Measurements from ENCODE around the gene DIS3L2.

DNA sequence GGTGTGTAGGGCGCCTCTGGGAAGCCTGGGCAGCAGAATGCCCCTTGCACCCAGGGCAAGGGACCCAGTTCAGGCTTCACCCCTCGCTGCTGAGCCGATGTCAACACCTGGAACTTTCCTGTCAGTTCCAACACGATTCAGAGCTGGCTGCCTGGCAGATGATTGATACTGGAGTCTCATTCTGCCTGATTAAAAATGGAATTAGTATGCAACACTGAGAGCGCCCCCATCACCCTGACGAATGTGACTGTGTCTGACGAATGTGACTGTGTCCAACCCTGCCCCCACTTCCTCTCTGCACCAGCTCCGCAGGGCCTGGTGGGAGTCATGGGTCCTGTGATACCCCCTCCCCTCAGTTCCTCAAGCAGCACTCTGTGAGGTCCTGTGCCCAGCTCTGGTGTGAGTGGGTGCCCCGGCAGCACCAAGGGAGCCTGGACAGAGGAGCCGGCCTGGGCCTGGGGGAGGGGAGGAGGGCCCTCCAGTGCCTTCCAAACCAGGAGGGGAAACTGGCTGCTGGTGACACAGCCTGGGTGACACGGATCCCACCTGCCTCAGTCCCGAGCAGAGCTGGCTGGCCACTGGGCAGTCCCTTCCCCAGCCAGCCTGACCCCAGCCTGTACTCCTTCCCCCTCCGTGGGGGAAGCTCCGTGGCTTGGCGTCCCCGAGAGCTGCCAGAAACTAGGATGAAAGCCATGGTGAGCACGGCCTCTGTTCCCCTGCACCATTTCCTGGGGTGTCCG, 375.6 kb downstream of the DIS3L2 start:
- TF ChIP-seq, protein P1, sequence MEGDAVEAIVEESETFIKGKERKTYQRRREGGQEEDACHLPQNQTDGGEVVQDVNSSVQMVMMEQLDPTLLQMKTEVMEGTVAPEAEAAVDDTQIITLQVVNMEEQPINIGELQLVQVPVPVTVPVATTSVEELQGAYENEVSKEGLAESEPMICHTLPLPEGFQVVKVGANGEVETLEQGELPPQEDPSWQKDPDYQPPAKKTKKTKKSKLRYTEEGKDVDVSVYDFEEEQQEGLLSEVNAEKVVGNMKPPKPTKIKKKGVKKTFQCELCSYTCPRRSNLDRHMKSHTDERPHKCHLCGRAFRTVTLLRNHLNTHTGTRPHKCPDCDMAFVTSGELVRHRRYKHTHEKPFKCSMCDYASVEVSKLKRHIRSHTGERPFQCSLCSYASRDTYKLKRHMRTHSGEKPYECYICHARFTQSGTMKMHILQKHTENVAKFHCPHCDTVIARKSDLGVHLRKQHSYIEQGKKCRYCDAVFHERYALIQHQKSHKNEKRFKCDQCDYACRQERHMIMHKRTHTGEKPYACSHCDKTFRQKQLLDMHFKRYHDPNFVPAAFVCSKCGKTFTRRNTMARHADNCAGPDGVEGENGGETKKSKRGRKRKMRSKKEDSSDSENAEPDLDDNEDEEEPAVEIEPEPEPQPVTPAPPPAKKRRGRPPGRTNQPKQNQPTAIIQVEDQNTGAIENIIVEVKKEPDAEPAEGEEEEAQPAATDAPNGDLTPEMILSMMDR (conservative IDR thresholded peaks at IDR 0.05) = no peak
- TF ChIP-seq EZH2 (IDR thresholded peaks at IDR 0.05; ENCODE audit: low read depth) = no peak
